Type B pancreatic cell (in vitro differentiated cells): ENCODE results near the gene TSEN34. TPM values are rescaled to one million over a fixed set of nuclear protein-coding genes. Genes with fewer than 3 reads are reported as not detected.
"Not testable (repeated sequence)": the region's sequence is repeated elsewhere in the genome, so short reads cannot be mapped to it uniquely, and the experiment has no call there.

ENCODE experiments used
- DNase-seq: peaks from one replicate; pipeline ENCODE4 v3.0.0; 2021; ENCODE audit warnings: mixed read lengths; ENCODE audit not compliant: unreplicated experiment; ENCODE audit errors: extremely low spot score
- H3K27ac Mint-ChIP-seq: 2 replicates; pipeline ENCODE4 v1.8.0; 2021; ENCODE audit warnings: mild to moderate bottlenecking, mixed read lengths
- H3K27me3 Mint-ChIP-seq: 2 replicates; pipeline ENCODE4 v1.8.0; 2021; ENCODE audit warnings: mixed read lengths
- H3K36me3 Mint-ChIP-seq: 2 replicates; pipeline ENCODE4 v1.8.0; 2021; ENCODE audit warnings: mixed read lengths
- H3K4me1 Mint-ChIP-seq: one replicate; pipeline ENCODE4 v1.8.0; 2021; ENCODE audit warnings: mixed read lengths; ENCODE audit not compliant: unreplicated experiment
- H3K4me3 Mint-ChIP-seq: 2 replicates; pipeline ENCODE4 v1.8.0; 2021; ENCODE audit warnings: mild to moderate bottlenecking, mixed read lengths
- H3K9me3 Mint-ChIP-seq: 2 replicates; pipeline ENCODE4 v1.8.0; 2021; ENCODE audit warnings: mixed read lengths
- CTCF ChIP-seq: fragments of 200-600 bp; sonication (generic); conservative IDR thresholded peaks from 2 replicates; pipeline ENCODE4 v1.5.0; 2021; ENCODE audit warnings: antibody characterized with exemption, mild to moderate bottlenecking
- total RNA-seq: library from RNA; stranded (reverse); gene quantifications from 2 replicates; pipeline ENCODE4 v1.2.1, GENCODE V29; 2021; ENCODE audit warnings: low replicate concordance

The TSEN34 gene
- total RNA-seq, 1 donor from 2014 or later: 41.9 TPM

- peak overlapping the region; percentile 58 for H3K4me3 Mint-ChIP-seq
These were observed 1.9 kb downstream of the TSEN34 start for GRCh38 chr19:54193011-54193410.

DNA sequence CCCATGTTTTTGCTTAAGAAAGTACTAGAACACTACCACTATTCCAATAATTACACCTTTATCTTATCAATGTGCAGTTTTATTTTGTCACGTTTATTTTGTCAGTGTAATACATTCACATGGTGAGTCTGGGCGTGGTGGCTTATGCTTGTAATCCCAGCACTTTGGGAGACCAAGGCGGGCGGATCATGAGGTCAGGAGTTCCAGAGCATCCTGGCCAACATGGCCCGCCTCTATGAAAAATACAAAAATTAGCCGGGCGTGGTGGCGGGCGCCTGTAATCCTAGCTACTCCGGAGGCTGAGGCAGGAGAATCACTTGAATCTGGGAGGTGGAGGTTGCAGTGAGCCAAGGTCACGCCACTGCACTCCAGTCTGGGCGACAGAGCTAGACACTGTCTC, 3.4 kb downstream of the TSEN34 start:
- H3K4me1 Mint-ChIP-seq, H3K4me3 Mint-ChIP-seq, H3K9me3 Mint-ChIP-seq, H3K36me3 Mint-ChIP-seq, H3K27ac Mint-ChIP-seq, H3K27me3 Mint-ChIP-seq, DNase-seq: not testable (repeated sequence)

More at GRCh38 chr19:54193011-54193410, 1.9 kb downstream of the TSEN34 start:
- DNase-seq: no peak
- TF ChIP-seq CTCF: no peak
- H3K9me3 Mint-ChIP-seq: no peaks in the 10 kb centered on the region
- peak overlapping the region; percentile 63 for H3K27ac Mint-ChIP-seq
- peaks cover 5% of the 10 kb centered on the region for H3K36me3 Mint-ChIP-seq
- no peaks in the 10 kb centered on the region for H3K4me1 Mint-ChIP-seq
- no peaks in the 10 kb centered on the region for H3K27me3 Mint-ChIP-seq

DNA sequence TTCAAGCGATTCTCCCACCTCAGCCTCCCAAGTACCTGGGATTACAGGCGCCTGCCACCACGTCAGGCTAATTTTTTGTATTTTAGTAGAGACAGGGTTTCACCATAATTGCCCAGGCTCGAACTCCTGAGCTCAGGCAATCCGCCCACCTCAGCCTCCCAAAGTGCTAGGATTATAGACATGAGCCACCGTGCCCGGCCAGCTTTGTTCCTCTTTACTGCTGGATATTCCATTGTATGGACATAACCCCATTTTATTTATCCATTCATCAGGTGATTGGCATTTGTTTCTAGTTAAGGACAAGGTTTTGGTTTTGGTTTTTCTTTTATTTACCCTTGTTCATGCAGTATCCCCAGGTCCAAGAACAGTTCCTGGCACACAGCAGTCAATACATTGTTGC, 5.4 kb downstream of the TSEN34 start:
- TF ChIP-seq CTCF: no peak
- no peaks in the 10 kb centered on the region for H3K9me3 Mint-ChIP-seq
- peaks cover 11% of the 10 kb centered on the region for H3K36me3 Mint-ChIP-seq
- H3K27ac Mint-ChIP-seq: no peak overlapping the region
- H3K4me1 Mint-ChIP-seq: peaks cover 6% of the 10 kb centered on the region
- no peak for DNase-seq
- H3K27me3 Mint-ChIP-seq: no peaks in the 10 kb centered on the region
- no peak overlapping the region for H3K4me3 Mint-ChIP-seq

- no peak overlapping the region for H3K4me3 Mint-ChIP-seq
- TF ChIP-seq CTCF: no peak
- no peaks in the 10 kb centered on the region for H3K27me3 Mint-ChIP-seq
- peaks cover 11% of the 10 kb centered on the region for H3K36me3 Mint-ChIP-seq
- H3K27ac Mint-ChIP-seq: no peak overlapping the region
- DNase-seq: no peak
- peaks cover 6% of the 10 kb centered on the region for H3K4me1 Mint-ChIP-seq
- H3K9me3 Mint-ChIP-seq: no peaks in the 10 kb centered on the region
These were observed 6.0 kb downstream of the TSEN34 start for GRCh38 chr19:54197121-54197520.

- Mint-ChIP-seq H3K27me3 (no peaks in the 10 kb centered on the region), H3K36me3 (peaks cover 23% of the 10 kb centered on the region), H3K27ac (peak overlapping the region; percentile 91), H3K9me3 (no peaks in the 10 kb centered on the region), H3K4me3 (peak overlapping the region; percentile 80), H3K4me1 (peaks cover 18% of the 10 kb centered on the region)
- TF ChIP-seq CTCF: no peak
- DNase-seq: no peak
These were observed 8.3 kb downstream of the TSEN34 start for GRCh38 chr19:54199401-54199800.

DNA sequence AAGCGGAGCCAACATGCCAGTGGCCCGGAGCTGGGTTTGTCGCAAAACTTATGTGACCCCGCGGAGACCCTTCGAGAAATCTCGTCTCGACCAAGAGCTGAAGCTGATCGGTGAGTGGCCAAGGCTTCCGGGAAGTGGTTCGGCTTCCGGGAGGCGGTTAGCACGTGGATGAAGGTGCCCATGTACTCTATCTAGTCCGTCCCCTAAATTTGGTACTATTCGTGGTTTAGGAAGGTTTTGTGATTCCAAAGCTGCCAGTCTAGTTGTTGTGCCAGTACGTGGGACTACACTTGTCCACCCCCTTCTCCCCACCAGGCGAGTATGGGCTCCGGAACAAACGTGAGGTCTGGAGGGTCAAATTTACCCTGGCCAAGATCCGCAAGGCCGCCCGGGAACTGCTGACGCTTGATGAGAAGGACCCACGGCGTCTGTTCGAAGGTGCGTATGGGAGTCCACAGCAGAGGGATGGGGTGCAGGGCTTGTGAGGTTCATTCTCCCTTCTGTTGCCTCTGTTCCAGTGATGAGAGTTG, 10.1 kb downstream of the TSEN34 start:
- peaks cover 23% of the 10 kb centered on the region for H3K36me3 Mint-ChIP-seq
- H3K27me3 Mint-ChIP-seq: no peaks in the 10 kb centered on the region
- no peak for DNase-seq
- no peaks in the 10 kb centered on the region for H3K9me3 Mint-ChIP-seq
- TF ChIP-seq CTCF: no peak
- peak overlapping the region; percentile 96 for H3K4me3 Mint-ChIP-seq
- peak overlapping the region; percentile 99 for H3K27ac Mint-ChIP-seq
- H3K4me1 Mint-ChIP-seq: peaks cover 22% of the 10 kb centered on the region
